Activated B cell treated with CpG ODN at 0.5 μM for 24 hours (primary cell): ENCODE data around the gene DPM2. TPM values are rescaled to one million over a fixed set of nuclear protein-coding genes. Genes with fewer than 3 reads are reported as not detected.

Experiments
- ATAC-seq: fragments of 200-7000 bp; cut with Tn5 transposase; one replicate; pipeline ENCODE4 v1.10.0; 2021; ENCODE audit warnings: low read depth, mild to moderate bottlenecking, moderate library complexity
- CTCF ChIA-PET: fragments of 350-600 bp; sonication (Branson Sonifier 250); formaldehyde crosslinking; loops from one replicate; lab custom pipeline; 2021; ENCODE audit warnings: antibody characterized with exemption; lab: Charles Lee
- POLR2A ChIA-PET: fragments of 350-600 bp; sonication (Branson Sonifier 250); formaldehyde crosslinking; loops from one replicate; lab custom pipeline; 2021; ENCODE audit warnings: antibody characterized with exemption; lab: Charles Lee
- DNase-seq: peaks from one replicate; pipeline ENCODE4 v3.0.0; 2022
- H3K27ac Mint-ChIP-seq: one replicate; pipeline ENCODE4 v1.8.0; 2020; ENCODE audit warnings: mixed read lengths
- H3K27me3 Mint-ChIP-seq: one replicate; pipeline ENCODE4 v1.8.0; 2021; ENCODE audit warnings: mixed read lengths
- H3K36me3 Mint-ChIP-seq: one replicate; pipeline ENCODE4 v1.8.0; 2021; ENCODE audit warnings: low read depth, mixed read lengths
- H3K4me1 Mint-ChIP-seq: one replicate; pipeline ENCODE4 v1.8.0; 2021; ENCODE audit warnings: mixed read lengths
- H3K4me3 Mint-ChIP-seq: one replicate; pipeline ENCODE4 v1.8.0; 2020; ENCODE audit warnings: mild to moderate bottlenecking, mixed read lengths
- H3K9me3 Mint-ChIP-seq: one replicate; pipeline ENCODE4 v1.8.0; 2020; ENCODE audit warnings: mixed read lengths
- intact Hi-C: fragments of 100-400 bp; cut with micrococcal nuclease; formaldehyde crosslinking; loops from one replicate; pipeline ENCODE4 v1.15.1; 2024
- total RNA-seq: library from RNA; stranded (reverse); gene quantifications from 2 replicates; pipeline ENCODE4 v1.2.3, GENCODE V29; 2022
- TF ChIP-seq, protein P1 (sequence below): fragments of 200-600 bp; IDR thresholded peaks from one replicate; pipeline ENCODE4 v1.8.0; 2022; ENCODE audit warnings: antibody characterized with exemption, mild to moderate bottlenecking

The DPM2 gene
- total RNA-seq, 1 donor from 2014 or later: 50.6 TPM

DNA sequence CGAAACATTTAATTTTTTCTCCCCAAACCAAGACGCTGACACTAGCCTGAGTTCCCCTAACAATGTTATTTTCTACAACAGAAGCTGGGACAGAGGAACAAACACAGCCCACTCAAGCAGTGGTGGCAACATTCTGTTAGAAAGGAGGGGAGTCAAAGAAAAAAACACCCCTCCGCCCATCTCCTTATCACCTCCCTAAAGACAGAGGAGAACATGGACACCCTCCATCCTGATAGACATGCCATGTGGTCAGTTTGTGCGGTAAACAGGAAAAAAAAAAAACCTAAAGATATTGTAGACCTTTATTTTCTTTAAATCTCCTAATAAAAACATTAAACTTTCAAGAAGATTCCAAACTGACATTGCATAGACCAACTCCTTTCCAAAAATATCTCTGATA, 2.9 kb upstream of the DPM2 start:
- TF ChIP-seq, protein P1, sequence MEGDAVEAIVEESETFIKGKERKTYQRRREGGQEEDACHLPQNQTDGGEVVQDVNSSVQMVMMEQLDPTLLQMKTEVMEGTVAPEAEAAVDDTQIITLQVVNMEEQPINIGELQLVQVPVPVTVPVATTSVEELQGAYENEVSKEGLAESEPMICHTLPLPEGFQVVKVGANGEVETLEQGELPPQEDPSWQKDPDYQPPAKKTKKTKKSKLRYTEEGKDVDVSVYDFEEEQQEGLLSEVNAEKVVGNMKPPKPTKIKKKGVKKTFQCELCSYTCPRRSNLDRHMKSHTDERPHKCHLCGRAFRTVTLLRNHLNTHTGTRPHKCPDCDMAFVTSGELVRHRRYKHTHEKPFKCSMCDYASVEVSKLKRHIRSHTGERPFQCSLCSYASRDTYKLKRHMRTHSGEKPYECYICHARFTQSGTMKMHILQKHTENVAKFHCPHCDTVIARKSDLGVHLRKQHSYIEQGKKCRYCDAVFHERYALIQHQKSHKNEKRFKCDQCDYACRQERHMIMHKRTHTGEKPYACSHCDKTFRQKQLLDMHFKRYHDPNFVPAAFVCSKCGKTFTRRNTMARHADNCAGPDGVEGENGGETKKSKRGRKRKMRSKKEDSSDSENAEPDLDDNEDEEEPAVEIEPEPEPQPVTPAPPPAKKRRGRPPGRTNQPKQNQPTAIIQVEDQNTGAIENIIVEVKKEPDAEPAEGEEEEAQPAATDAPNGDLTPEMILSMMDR: no peak
- ATAC-seq (no peak), DNase-seq (no peak)
- H3K4me3 Mint-ChIP-seq: no peak overlapping the region
- no peaks in the 10 kb centered on the region for H3K27me3 Mint-ChIP-seq
- H3K27ac Mint-ChIP-seq: peak overlapping the region; percentile 14
- CTCF ChIA-PET: interaction anchor here (1.1 to 7.3 kb wide), 2 partner anchors 19 to 95 kb away, joined by 3 to 160 read pairs; no protein-coding TSS in a partner anchor
- H3K4me1 Mint-ChIP-seq: peaks cover 46% of the 10 kb centered on the region
- no peaks in the 10 kb centered on the region for H3K9me3 Mint-ChIP-seq
- intact Hi-C loops: no loop called here
- POLR2A ChIA-PET: interaction anchor here (1.2 kb wide), 1 partner anchor 94 kb away, joined by 5 read pairs; no protein-coding TSS in a partner anchor
- peaks cover 63% of the 10 kb centered on the region for H3K36me3 Mint-ChIP-seq

- ChIA-PET POLR2A (interaction anchor here (0.6 kb wide), 1 partner anchor 205 kb away, joined by 5 read pairs; no protein-coding TSS in a partner anchor), CTCF (interaction anchor here (7.3 kb wide), 1 partner anchor 98 kb away, joined by 160 read pairs; no protein-coding TSS in a partner anchor)
- Mint-ChIP-seq H3K4me3 (peak overlapping the region; percentile 94), H3K9me3 (no peaks in the 10 kb centered on the region), H3K36me3 (peaks cover 53% of the 10 kb centered on the region), H3K27ac (peak overlapping the region; percentile 94), H3K27me3 (no peaks in the 10 kb centered on the region), H3K4me1 (peaks cover 43% of the 10 kb centered on the region)
- no peak for ATAC-seq
- intact Hi-C loops: no loop called here
- TF ChIP-seq, protein P1: no peak
- DNase-seq: no peak
Measured at GRCh38 chr9:127938298-127938690, 640 bp upstream of the DPM2 start.

DNA sequence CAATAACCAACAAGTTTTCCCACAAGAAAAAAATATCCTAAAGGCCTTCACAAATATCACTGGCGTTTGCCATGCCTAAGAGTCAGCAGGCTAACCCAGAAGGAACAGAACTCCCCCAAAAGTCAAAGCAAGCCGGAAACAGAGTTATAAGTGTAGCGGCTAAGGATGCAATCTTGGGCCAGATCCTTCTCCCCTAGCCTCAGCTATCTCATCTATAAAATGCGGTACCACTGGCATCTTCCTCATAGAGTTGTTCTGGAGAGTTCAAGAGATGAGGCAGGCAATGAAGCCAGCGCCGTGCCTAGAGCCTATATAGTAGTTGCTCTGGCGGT, 632 bp downstream of the DPM2 start:
- peak overlapping the region; percentile 94 for H3K4me3 Mint-ChIP-seq
- H3K9me3 Mint-ChIP-seq: no peaks in the 10 kb centered on the region
- ChIA-PET CTCF (interaction anchor here (0.6 to 1.0 kb wide), 2 partner anchors 16 to 450 kb away, joined by 4 to 6 read pairs; no protein-coding TSS in a partner anchor), POLR2A (interaction anchor here (0.7 to 1.6 kb wide), 9 partner anchors 13 to 191 kb away, joined by 3 to 7 read pairs (median 4); partner anchors contain the start of genes EEIG1, PTGES2 and SLC25A25)
- H3K4me1 Mint-ChIP-seq: peaks cover 36% of the 10 kb centered on the region
- intact Hi-C loops: loop anchor here (1.0 kb wide), 1 partner anchor 20 kb away; the partner anchor contains the start of gene ST6GALNAC4
- ATAC-seq (no peak), DNase-seq (no peak)
- H3K36me3 Mint-ChIP-seq: peaks cover 46% of the 10 kb centered on the region
- no peaks in the 10 kb centered on the region for H3K27me3 Mint-ChIP-seq
- peak overlapping the region; percentile 94 for H3K27ac Mint-ChIP-seq
- TF ChIP-seq, protein P1: no peak

- ChIA-PET CTCF (no interaction called here), POLR2A (interaction anchor here (0.9 to 1.6 kb wide), 5 partner anchors 19 to 191 kb away, joined by 3 to 7 read pairs (median 5); partner anchors contain the start of genes EEIG1 and PTGES2)
- intact Hi-C loops: no loop called here
- DNase-seq (no peak), ATAC-seq (no peak)
- Mint-ChIP-seq H3K9me3 (no peaks in the 10 kb centered on the region), H3K27me3 (no peaks in the 10 kb centered on the region), H3K4me3 (peak overlapping the region; percentile 94), H3K27ac (no peak overlapping the region), H3K36me3 (peaks cover 41% of the 10 kb centered on the region), H3K4me1 (peaks cover 40% of the 10 kb centered on the region)
- TF ChIP-seq, protein P1: no peak
Measured at GRCh38 chr9:127936347-127936852, 1.3 kb downstream of the DPM2 start.

DNA sequence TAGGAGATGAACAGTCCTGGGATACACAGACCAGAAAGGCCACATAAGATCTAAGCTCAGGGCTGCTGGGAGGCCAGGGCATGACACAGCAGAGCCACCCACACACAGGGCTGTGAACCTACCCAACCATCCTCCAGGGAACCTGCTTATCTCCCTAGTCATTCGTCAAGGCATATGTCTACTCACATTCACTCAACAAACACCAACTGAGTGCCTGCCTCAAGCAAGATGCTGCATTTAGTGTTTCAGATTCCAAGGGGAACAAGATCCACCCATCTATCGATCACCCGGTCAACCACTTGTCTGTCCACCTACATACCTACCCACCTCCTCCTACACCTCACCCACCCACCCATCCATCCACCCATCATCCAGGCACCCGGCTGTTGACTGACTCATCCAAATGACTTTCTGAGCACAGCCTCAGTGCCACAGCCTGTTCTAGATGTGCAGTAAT, 1.9 kb downstream of the DPM2 start:
- DNase-seq (no peak), ATAC-seq (no peak)
- Mint-ChIP-seq H3K27me3 (no peaks in the 10 kb centered on the region), H3K4me3 (peak overlapping the region; percentile 94), H3K4me1 (peaks cover 46% of the 10 kb centered on the region), H3K9me3 (no peaks in the 10 kb centered on the region), H3K27ac (no peak overlapping the region), H3K36me3 (peaks cover 40% of the 10 kb centered on the region)
- ChIA-PET POLR2A (interaction anchor here (0.5 kb wide), 1 partner anchor 19 kb away, joined by 3 read pairs; the partner anchor contains the start of gene ST6GALNAC4), CTCF (no interaction called here)
- TF ChIP-seq, protein P1: no peak
- intact Hi-C loops: no loop called here
